Choroid plexus epithelial cell (primary cell): ENCODE data around the gene ELL2.
A peak's percentile ranks its signal among the peaks of the same experiment; 100 is the strongest.

Source experiments
- DNase-seq: peaks from one replicate; pipeline ENCODE4 v3.0.0-alpha.2; 2010; ENCODE audit warnings: low read depth
- H3K4me3 ChIP-seq: 2 replicates; pipeline ENCODE4 v1.5.1; 2011; ENCODE audit warnings: low read depth, mild to moderate bottlenecking, control low read depth, low read length, moderate library complexity
- TF ChIP-seq, protein P1 (sequence below): conservative IDR thresholded peaks from 2 replicates; pipeline ENCODE4 v1.5.1; 2011; ENCODE audit warnings: low read depth, mild to moderate bottlenecking, control low read depth, inconsistent platforms, low read length, moderate library complexity

Gene ELL2

DNA sequence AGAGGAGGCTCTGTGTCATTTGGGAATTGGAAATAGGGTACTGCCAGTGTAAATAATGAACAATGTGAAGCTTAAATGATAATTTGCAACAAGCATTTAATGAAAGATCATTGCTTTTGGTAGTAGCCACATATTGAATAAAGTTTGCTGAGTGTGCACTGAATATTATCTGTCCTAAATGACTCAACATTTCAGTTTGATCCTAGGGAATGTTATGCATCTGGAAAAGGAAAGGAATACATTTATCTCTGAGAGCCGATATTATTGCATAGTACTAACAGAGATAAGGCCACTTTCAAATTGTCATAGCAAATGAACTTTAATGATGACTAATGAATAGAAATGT lies 8.7 kb upstream of the ELL2 start:
- TF ChIP-seq, protein P1, sequence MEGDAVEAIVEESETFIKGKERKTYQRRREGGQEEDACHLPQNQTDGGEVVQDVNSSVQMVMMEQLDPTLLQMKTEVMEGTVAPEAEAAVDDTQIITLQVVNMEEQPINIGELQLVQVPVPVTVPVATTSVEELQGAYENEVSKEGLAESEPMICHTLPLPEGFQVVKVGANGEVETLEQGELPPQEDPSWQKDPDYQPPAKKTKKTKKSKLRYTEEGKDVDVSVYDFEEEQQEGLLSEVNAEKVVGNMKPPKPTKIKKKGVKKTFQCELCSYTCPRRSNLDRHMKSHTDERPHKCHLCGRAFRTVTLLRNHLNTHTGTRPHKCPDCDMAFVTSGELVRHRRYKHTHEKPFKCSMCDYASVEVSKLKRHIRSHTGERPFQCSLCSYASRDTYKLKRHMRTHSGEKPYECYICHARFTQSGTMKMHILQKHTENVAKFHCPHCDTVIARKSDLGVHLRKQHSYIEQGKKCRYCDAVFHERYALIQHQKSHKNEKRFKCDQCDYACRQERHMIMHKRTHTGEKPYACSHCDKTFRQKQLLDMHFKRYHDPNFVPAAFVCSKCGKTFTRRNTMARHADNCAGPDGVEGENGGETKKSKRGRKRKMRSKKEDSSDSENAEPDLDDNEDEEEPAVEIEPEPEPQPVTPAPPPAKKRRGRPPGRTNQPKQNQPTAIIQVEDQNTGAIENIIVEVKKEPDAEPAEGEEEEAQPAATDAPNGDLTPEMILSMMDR: no peak
- no peak overlapping the region for H3K4me3 ChIP-seq
- DNase-seq: no peak

DNA sequence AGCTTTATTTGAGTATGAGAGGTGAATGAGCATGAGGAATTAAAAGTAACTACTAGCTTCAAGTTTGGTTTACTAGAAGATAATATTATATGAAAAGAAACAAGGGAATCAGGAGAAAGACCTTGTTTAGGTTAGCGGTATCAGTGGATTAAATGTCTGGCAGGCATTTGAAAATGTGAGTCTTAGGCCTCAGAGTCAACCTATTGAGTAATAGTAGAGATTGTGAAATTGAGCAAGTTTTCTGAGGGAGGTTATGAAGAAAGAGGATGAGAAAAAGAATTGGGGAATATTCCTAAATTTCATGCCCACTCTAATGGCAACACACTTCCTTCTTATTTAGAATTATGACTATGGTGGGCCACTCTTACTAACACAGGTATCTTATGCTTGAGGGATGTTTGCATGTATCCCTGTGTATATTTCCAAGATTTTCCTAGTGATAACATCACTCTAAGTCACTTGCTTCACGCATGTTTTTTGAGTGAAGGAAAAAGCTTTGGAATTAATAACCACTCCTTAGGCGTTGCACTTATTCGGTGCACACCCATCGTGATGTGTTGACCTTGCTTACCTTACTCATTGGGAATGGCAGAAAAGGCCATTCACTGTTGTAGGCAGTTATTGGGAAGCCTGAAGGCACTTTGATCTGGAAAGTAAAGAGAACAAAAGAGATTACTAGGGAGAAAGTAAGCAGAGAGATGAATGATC lies 8.2 kb upstream of the ELL2 start:
- TF ChIP-seq, protein P1: no peak
- DNase-seq: peak; percentile 81
- H3K4me3 ChIP-seq: no peak overlapping the region

DNA sequence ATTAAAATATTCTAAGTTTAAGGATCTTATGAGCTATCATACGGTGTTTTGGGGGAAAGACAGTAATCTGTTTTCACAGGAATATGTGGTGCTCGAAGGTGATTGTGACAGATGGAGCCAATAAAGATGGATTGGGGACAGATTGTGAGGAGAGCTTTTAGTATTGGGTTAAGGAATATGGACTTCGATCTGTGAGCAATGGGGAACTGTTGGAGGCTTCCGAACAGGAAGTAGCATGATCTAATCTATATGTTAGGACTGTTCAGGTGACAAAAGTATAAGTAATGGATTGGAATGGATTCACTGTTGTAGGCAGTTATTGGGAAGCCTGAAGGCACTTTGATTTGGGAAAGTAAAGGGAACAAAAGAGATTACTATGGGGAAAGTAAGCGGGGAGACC lies 7.4 kb upstream of the ELL2 start:
- DNase-seq: no peak
- TF ChIP-seq, protein P1: no peak
- no peak overlapping the region for H3K4me3 ChIP-seq

DNA sequence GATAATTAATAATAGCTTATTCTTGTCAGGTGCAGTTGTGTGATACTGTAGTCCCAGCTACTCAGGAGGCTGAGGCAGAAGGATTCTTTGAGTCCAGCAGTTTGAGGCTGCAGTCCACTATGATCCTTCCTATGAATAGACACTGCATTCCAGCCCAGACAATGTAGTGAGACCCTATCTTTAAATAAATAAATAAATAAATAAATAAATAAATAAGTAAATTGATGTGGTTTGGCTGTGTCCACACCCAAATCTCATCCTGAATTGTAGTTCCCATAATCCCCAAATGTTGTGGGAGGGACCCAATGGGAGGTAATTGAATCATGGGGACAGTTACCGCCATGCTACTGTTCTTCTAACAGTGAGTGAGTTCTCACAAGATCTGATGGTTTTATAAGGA lies 5.6 kb upstream of the ELL2 start:
- H3K4me3 ChIP-seq: no peak overlapping the region
- TF ChIP-seq, protein P1: no peak
- no peak for DNase-seq

DNA sequence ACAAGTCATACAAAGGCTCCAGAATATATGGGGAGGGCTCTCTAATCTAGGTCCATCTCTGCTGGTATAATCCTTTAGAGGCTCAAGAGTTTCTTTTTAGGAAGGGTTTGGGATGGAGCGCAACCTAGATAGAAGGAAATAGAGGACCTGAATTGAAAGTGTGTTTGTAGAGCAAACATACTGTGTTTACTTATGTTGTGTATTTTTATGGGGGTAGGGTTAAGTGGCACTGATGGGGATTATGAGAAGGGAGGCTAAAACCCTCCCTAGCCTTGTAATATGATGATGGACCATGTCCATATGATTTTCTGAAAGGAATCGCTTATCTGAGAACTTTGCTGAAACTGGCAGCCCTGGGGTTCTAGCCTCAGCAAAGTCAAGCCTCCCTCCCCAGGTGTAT lies 4.4 kb upstream of the ELL2 start:
- H3K4me3 ChIP-seq: no peak overlapping the region
- TF ChIP-seq, protein P1: no peak

DNA sequence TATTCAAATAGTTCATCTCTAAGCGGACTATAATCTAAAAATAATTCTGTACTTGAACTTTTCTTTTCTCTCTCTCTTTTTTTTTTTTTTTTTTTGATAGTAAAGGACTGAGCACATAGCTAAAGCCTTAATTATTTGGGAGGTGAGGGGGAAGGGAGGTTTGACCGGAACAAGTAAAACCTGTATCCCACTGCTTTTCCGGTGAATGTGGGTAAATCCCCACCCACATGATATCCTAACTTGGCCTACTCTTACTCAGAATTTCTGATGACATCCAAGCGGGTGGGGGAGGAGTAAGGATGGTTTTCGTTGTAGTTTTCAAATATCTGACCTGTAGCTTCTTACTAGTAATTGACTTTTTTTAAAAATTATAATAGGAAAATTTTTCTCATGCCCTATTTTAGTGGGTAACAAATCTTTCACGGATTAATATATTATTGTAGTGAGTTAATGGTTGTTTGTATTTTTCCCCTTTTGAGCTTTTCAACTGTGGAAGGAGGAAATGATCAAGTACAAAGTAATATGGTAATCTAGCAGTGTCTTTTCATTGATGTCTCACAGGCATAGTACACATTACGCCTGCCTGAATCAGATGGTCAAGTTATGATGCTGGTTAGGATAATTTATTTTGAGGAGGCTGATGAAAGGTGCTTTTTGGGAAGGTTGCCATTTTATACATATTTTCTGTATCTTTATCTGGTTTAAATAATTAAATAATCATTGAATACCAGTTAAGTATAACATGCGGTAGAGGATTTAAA lies 2.2 kb upstream of the ELL2 start:
- peak; percentile 30 for DNase-seq
- no peak overlapping the region for H3K4me3 ChIP-seq
- TF ChIP-seq, protein P1: no peak

More for the DNA sequence above, 4.4 kb upstream of the ELL2 start:
- DNase-seq: no peak

DNA sequence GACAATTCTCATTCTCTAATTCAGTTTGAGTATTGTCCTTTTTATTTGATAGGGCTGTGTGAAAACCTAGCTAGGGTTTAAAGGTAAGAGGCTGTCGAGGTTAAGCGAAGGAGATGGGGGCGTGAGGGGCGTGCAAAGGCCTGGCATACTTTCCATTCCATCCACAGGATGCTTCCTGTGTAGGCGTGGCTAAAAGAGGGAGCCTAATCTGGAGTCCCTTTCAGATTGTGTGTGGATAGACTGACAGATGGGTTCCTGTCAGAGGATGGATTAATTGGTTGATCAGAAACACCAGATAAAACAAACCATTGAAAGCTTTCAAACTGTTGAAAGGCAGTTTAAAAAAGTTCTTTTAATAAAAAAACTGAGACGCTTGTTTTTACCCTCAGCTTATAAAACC lies 1.1 kb upstream of the ELL2 start:
- DNase-seq: peak; percentile 38
- TF ChIP-seq, protein P1: no peak
- no peak overlapping the region for H3K4me3 ChIP-seq
